Spleen (tissue), 11 donors: Measurements from ENCODE around the gene AMOTL2. TPM values are rescaled to one million over a fixed set of nuclear protein-coding genes. Genes with fewer than 3 reads are reported as not detected.

Source experiments
- DNase-seq: peaks from one replicate; pipeline ENCODE4 v3.0.0-alpha.2; 2020
- H3K27ac ChIP-seq, 8 donors: fragments of 200-600 bp; sonication (generic) in 7 of 8; 1 replicate in 4 of 8; 2 replicates in 4 of 8; pipeline versions ENCODE4 v1.5.0 to v1.8.0; 2016 to 2021; ENCODE audit warnings: inconsistent platforms in 4 of 8, mild to moderate bottlenecking in 4 of 8, moderate library complexity in 1 of 8
- H3K27me3 ChIP-seq, 7 donors: fragments of 200-600 bp; sonication (generic) in 6 of 7; replicated peaks in 1 of 7; 1 replicate in 4 of 7; 2 replicates in 3 of 7; pipeline versions ENCODE4 v1.5.0 to v1.8.0; 2016 to 2021; ENCODE audit warnings: inconsistent platforms in 3 of 7, mild to moderate bottlenecking in 1 of 7
- H3K36me3 ChIP-seq, 6 donors: fragments of 200-600 bp; sonication (generic) in 5 of 6; 1 replicate in 4 of 6; 2 replicates in 2 of 6; pipeline versions ENCODE4 v1.5.0 to v1.8.0; 2016 to 2021; ENCODE audit warnings: inconsistent platforms in 2 of 6
- H3K4me1 ChIP-seq, 6 donors: fragments of 200-600 bp; sonication (generic) in 5 of 6; 1 replicate in 3 of 6; 2 replicates in 3 of 6; pipeline versions ENCODE4 v1.5.0 to v1.8.0; 2016 to 2021; ENCODE audit warnings: inconsistent platforms in 3 of 6
- H3K4me3 ChIP-seq, 8 donors: fragments of 200-600 bp; sonication (generic) in 7 of 8; 1 replicate in 4 of 8; 2 replicates in 4 of 8; pipeline versions ENCODE4 v1.5.0 to v1.8.0; 2016 to 2021; ENCODE audit warnings: inconsistent platforms in 4 of 8, mild to moderate bottlenecking in 4 of 8, moderate library complexity in 2 of 8
- H3K9me3 ChIP-seq, 8 donors: fragments of 200-600 bp; sonication (generic) in 7 of 8; 1 replicate in 4 of 8; 2 replicates in 4 of 8; pipeline versions ENCODE4 v1.5.0 to v1.8.0; 2016 to 2021; ENCODE audit warnings: inconsistent platforms in 4 of 8
- POLR2A ChIP-seq, 3 donors: fragments of 450-650 bp; IDR thresholded peaks; one replicate each; pipeline ENCODE4 v1.5.1; 2017; ENCODE audit warnings: antibody characterized with exemption in 3 of 3, mild to moderate bottlenecking in 1 of 3
- POLR2AphosphoS5 ChIP-seq, 3 donors: sonication (generic); formaldehyde crosslinking; IDR thresholded peaks; one replicate each; pipeline ENCODE4 v1.5.1; 2017; ENCODE audit warnings: antibody characterized with exemption in 3 of 3
- WGBS, 5 donors: extraction: QIAGEN DNeasy Blood & Tissue Kit in 3 of 5; methylation state at CpG; one replicate each; pipeline versions ENCODE4 v1.1.5 to v1.1.7; 2013 to 2018; 5-methylcytosine and 5-hydroxymethylcytosine counted together
- intact Hi-C: fragments of 100-400 bp; cut with DNase I; formaldehyde crosslinking; loops from one replicate; pipeline ENCODE4 v1.15.0; 2023; ENCODE audit warnings: low total_unique reads
- polyA plus RNA-seq, 3 donors: library from polyadenylated mRNA; stranded (reverse); fragments of 200-250 nt; gene quantifications; one replicate each; pipeline ENCODE4 v1.2.1, GENCODE V29; 2013
- total RNA-seq, 7 donors: library from RNA; depleted of rRNA in 3 of 7; stranded (reverse); fragments of >200 nt in 3 of 7; fragmentation: NEBNext Ultra II Directional in 4 of 7; extraction: Animal tissue kit (Norgen Biotek cat#: 25700) in 4 of 7; gene quantifications; one replicate each; pipeline versions ENCODE4 v1.1.0 to v1.2.1, GENCODE V29; 2016 to 2021
- TF ChIP-seq, protein P1 (sequence below), 11 experiments: fragments of 200-600 bp in 7 of 11; fragments of 450-650 bp in 4 of 11; sonication (generic) in 4 of 11; IDR thresholded peaks in 8 of 11; conservative IDR thresholded peaks in 3 of 11; 1 replicate in 7 of 11; 2 replicates in 4 of 11; pipeline versions ENCODE4 v1.4.0 to v1.8.0; 2016 to 2021; ENCODE audit warnings: antibody characterized with exemption in 11 of 11, inconsistent platforms in 4 of 11, mild to moderate bottlenecking in 1 of 11
- donor health status: healthy with polysubstance abuse.
- donor health status: DM: no; HTN: no; CAD: no; lungs with moderate emphysema.
- donor health status: DM: no; HTN: no; CAD: no.
- donor health status: Bipolar disorder and iron deficiency.
- donor health status: healthy.
- donor health status: DM: no; HTN: no; CAD: no.
- donor health status: DM: yes; HTN: yes; CAD: no.

AMOTL2 gene
- total and polyA plus RNA-seq, 10 donors, result 3.8 to 83.4 (median 40.4) TPM

GRCh38 chr3:134363381-134363755 is 10.9 kb downstream of the AMOTL2 start:
- Histone ChIP-seq H3K4me1 (peaks cover 28 to 100% (median 77%) of the 10 kb centered on the region in 6 donors), H3K27me3 (peaks cover 0 to 22% (median 6%) of the 10 kb centered on the region in 7 donors), H3K36me3 (peaks cover 0 to 91% (median 33%) of the 10 kb centered on the region in 6 donors), H3K27ac (peak overlapping the region; percentile 58 to 96 (median 78)), H3K4me3 (peak overlapping the region in 2 of 8 donors; percentile 21 to 60), H3K9me3 (no peaks in the 10 kb centered on the region)
- TF ChIP-seq POLR2A (IDR thresholded peaks at IDR 0.05), result no peak
- TF ChIP-seq POLR2AphosphoS5 (IDR thresholded peaks at IDR 0.05), result peak in 2 of 3 donors; percentile 22 to 67
- WGBS, 5 donors, result 39 to 78% (median 64%) methylated on average over 3 of the region's 3 CpGs
- intact Hi-C loops, result no loop called here
- peak; percentile 76 for DNase-seq

DNA sequence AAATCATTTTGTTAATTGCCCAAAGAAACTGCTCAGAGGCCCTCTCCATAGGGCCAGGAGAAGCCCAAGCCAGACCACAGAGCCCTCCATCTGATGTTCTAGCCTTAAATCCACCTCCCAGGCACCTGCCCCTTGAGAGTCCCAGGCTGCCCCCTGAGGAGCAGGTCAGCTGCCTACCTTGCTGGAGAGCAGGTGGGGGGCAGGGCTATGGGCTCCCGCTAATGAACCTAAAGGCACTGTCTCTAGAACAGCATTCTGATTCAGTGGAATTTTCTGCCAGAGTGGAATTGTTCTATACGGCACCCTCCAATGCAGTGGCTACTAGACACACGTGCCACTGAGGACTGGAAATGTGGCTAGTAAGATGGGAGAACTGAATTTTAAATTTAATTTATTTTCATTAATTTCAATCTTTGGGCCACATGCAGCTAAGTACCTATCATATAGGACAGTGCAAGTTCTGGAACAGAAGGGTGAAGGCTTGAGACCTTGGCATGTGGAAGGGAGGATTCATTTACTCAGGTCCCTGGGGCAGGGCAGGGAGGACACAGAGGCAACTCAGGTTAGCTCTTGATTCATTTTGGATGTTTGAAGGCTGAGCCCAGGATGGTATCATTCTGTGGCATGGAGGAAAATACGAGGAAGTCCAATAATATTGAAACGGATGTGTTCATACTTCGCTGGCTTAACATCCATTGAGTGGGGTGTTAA is 11.4 kb downstream of the AMOTL2 start:
- DNase-seq, result peak; percentile 58
- H3K36me3 ChIP-seq, result peaks cover 0 to 91% (median 32%) of the 10 kb centered on the region in 6 donors
- peaks cover 0 to 22% (median 6%) of the 10 kb centered on the region in 7 donors for H3K27me3 ChIP-seq
- H3K4me3 ChIP-seq, result no peak overlapping the region
- WGBS, 5 donors, result 67 to 83% (median 70%) methylated on average over 6 of the region's 6 CpGs
- peaks cover 28 to 100% (median 78%) of the 10 kb centered on the region in 6 donors for H3K4me1 ChIP-seq
- TF ChIP-seq, protein P1, sequence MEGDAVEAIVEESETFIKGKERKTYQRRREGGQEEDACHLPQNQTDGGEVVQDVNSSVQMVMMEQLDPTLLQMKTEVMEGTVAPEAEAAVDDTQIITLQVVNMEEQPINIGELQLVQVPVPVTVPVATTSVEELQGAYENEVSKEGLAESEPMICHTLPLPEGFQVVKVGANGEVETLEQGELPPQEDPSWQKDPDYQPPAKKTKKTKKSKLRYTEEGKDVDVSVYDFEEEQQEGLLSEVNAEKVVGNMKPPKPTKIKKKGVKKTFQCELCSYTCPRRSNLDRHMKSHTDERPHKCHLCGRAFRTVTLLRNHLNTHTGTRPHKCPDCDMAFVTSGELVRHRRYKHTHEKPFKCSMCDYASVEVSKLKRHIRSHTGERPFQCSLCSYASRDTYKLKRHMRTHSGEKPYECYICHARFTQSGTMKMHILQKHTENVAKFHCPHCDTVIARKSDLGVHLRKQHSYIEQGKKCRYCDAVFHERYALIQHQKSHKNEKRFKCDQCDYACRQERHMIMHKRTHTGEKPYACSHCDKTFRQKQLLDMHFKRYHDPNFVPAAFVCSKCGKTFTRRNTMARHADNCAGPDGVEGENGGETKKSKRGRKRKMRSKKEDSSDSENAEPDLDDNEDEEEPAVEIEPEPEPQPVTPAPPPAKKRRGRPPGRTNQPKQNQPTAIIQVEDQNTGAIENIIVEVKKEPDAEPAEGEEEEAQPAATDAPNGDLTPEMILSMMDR (IDR thresholded peaks at IDR 0.05 in 8 of 11, conservative IDR thresholded peaks at IDR 0.05 in 3 of 11), result no peak
- TF ChIP-seq POLR2A (IDR thresholded peaks at IDR 0.05), result no peak
- no peak for TF ChIP-seq POLR2AphosphoS5 (IDR thresholded peaks at IDR 0.05)
- H3K9me3 ChIP-seq, result no peaks in the 10 kb centered on the region
- intact Hi-C loops, result no loop called here
- H3K27ac ChIP-seq, result peak overlapping the region; percentile 26 to 96 (median 76)

GRCh38 chr3:134362221-134362620 is 12.0 kb downstream of the AMOTL2 start:
- Histone ChIP-seq H3K36me3 (peaks cover 0 to 91% (median 28%) of the 10 kb centered on the region in 6 donors), H3K9me3 (no peaks in the 10 kb centered on the region), H3K27ac (peak overlapping the region in 7 of 8 donors; percentile 41 to 96 (median 75)), H3K4me3 (no peak overlapping the region), H3K27me3 (peaks cover 0 to 22% (median 6%) of the 10 kb centered on the region in 7 donors), H3K4me1 (peaks cover 28 to 99% (median 76%) of the 10 kb centered on the region in 6 donors)
- TF ChIP-seq POLR2A (IDR thresholded peaks at IDR 0.05), result no peak
- TF ChIP-seq POLR2AphosphoS5 (IDR thresholded peaks at IDR 0.05), result no peak
- TF ChIP-seq, protein P1 (IDR thresholded peaks at IDR 0.05 in 8 of 11, conservative IDR thresholded peaks at IDR 0.05 in 3 of 11), result no peak
- intact Hi-C loops, result no loop called here
- WGBS, 5 donors, result 76 to 94% (median 81%) methylated on average over 6 of the region's 6 CpGs
- peak; percentile 45 for DNase-seq

- TF ChIP-seq, protein P1 (IDR thresholded peaks at IDR 0.05 in 8 of 11, conservative IDR thresholded peaks at IDR 0.05 in 3 of 11), result no peak
- TF ChIP-seq POLR2AphosphoS5 (IDR thresholded peaks at IDR 0.05), result peak in 1 of 3 donors; percentile 70
- Histone ChIP-seq H3K36me3 (peaks cover 0 to 91% (median 23%) of the 10 kb centered on the region in 6 donors), H3K27ac (peak overlapping the region in 7 of 8 donors; percentile 41 to 96 (median 75)), H3K4me3 (no peak overlapping the region), H3K9me3 (no peaks in the 10 kb centered on the region), H3K4me1 (peaks cover 28 to 99% (median 74%) of the 10 kb centered on the region in 6 donors), H3K27me3 (peaks cover 0 to 22% (median 6%) of the 10 kb centered on the region in 7 donors)
- peak; percentile 59 for DNase-seq
- WGBS, 5 donors, result 86 to 95% (median 89%) methylated on average over 26 to 33 of the region's 33 CpGs
- intact Hi-C loops, result no loop called here
Measured at GRCh38 chr3:134361162-134361835, 12.9 kb downstream of the AMOTL2 start.
